ENCODE data around the gene CD3E.

DNA sequence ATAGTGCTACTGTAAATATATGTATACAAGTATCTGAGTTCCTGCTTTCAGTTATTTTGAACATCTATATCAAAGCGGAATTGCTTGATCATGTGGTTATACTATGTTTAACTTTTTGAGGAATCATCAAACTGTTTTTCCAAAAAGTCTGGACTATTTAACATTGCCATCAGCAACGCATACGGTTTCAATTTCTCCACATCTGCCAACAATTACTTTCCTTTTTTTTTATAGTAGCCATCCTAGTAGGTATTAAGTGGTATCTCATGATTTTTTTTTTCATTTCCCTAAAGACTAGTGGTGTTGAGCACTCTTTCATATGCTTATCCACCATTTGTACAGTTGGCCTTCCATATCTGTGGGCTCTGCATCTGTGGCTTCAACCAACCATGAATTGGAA lies 53.5 kb downstream of the CD3E start:
- TF ChIP-seq, protein P1, sequence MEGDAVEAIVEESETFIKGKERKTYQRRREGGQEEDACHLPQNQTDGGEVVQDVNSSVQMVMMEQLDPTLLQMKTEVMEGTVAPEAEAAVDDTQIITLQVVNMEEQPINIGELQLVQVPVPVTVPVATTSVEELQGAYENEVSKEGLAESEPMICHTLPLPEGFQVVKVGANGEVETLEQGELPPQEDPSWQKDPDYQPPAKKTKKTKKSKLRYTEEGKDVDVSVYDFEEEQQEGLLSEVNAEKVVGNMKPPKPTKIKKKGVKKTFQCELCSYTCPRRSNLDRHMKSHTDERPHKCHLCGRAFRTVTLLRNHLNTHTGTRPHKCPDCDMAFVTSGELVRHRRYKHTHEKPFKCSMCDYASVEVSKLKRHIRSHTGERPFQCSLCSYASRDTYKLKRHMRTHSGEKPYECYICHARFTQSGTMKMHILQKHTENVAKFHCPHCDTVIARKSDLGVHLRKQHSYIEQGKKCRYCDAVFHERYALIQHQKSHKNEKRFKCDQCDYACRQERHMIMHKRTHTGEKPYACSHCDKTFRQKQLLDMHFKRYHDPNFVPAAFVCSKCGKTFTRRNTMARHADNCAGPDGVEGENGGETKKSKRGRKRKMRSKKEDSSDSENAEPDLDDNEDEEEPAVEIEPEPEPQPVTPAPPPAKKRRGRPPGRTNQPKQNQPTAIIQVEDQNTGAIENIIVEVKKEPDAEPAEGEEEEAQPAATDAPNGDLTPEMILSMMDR (IDR thresholded peaks at IDR 0.05), result no peak
- TF ChIP-seq POLR2AphosphoS5 (IDR thresholded peaks at IDR 0.05) (no peak), POLR2A (IDR thresholded peaks at IDR 0.05) (no peak)
